NCI-H774 (cell line): ENCODE data around the gene SLMAP.

Experiments used
- DNase-seq: peaks from one replicate; lab custom pipeline; 2025; lab: John Stamatoyannopoulos, UW

The SLMAP gene

DNA sequence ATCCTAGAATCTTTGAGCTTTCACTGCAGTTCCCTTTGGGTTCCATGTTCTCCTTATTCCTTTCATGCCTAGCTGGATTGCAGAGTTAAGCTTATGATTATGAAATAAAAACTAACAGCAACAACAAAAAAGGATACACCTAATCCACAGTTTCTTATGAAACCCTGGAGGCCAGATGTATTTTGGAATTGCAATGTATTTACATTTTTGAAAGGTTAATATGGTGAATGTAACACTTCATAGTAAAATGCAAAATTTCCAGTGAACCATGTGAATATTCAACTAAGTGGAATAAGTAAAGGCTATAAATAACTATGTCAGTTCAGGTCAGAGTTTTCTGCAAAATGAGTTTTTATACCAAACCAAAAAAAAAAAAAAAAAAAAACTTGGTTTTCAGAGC lies 186.3 kb downstream of the SLMAP start:
- DNase-seq, result no peak

GRCh38 chr3:57942872-57943283 lies 186.8 kb downstream of the SLMAP start:
- DNase-seq, result no peak

GRCh38 chr3:57943525-57944495 lies 187.7 kb downstream of the SLMAP start:
- no peak for DNase-seq

DNA sequence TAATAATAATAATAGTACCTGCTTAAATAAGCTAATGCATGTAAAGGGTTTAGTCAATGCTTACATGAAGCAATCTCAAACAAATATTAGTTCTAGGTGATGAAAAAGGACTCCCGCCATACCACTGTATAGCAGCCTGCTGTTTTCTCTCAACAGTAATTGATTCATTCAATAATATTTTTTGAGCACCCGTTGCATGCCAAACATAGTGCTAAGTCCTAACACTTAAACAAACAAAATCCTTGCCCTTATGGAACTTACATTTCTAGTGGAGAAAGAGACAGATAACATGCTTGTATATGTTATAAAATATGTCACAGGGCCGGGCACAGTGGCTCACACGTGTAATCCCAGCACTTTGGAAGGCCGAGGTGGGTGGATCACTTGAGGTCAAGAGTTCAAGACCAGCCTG lies 190.9 kb downstream of the SLMAP start:
- DNase-seq, result no peak

- DNase-seq, result no peak
Measured at GRCh38 chr3:57948080-57948671, 192.1 kb downstream of the SLMAP start.

DNA sequence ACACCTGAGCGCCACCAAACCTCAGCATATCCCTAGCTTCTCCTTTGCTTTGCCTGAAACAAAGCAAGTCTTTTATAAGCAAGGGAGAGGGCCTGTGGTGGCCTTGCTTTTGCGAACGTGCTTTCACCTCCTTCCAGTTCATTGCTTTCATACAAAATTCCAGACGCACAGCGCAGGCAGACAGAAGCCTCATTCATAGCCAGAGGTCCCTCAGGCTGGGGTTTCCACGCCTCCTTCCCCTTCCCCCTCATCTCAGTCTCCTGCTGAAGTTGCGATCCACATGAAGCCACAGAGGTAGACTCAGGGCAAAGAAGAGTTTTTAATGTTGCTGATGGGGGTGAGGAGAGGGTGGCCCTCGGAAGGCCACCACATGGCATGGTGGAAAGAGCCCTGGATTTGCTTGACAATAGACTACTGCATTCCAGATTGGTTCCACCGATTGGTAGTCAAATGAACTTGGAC lies 192.7 kb downstream of the SLMAP start:
- DNase-seq, result no peak

DNA sequence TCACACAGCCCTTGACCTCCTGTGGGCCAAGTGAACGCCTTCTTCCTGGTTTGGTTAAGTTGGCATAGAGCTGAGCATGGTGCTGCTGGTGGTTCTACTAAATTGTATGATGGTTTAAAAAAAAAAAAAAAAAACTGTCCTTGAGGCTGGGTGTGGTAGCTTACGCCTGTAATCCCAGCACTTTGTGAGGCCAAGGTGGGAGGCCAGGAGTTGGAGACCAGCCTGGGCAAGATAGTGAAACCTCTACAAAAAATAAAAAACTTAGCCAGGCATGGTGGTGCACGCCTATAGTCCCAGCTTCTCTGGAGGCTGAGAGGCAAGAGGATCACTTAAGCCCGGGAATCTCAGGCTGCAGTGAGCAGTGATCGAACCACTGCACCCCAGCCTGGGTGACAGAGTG lies 193.2 kb downstream of the SLMAP start:
- DNase-seq, result no peak

GRCh38 chr3:57949785-57950615 lies 193.9 kb downstream of the SLMAP start:
- no peak for DNase-seq

DNA sequence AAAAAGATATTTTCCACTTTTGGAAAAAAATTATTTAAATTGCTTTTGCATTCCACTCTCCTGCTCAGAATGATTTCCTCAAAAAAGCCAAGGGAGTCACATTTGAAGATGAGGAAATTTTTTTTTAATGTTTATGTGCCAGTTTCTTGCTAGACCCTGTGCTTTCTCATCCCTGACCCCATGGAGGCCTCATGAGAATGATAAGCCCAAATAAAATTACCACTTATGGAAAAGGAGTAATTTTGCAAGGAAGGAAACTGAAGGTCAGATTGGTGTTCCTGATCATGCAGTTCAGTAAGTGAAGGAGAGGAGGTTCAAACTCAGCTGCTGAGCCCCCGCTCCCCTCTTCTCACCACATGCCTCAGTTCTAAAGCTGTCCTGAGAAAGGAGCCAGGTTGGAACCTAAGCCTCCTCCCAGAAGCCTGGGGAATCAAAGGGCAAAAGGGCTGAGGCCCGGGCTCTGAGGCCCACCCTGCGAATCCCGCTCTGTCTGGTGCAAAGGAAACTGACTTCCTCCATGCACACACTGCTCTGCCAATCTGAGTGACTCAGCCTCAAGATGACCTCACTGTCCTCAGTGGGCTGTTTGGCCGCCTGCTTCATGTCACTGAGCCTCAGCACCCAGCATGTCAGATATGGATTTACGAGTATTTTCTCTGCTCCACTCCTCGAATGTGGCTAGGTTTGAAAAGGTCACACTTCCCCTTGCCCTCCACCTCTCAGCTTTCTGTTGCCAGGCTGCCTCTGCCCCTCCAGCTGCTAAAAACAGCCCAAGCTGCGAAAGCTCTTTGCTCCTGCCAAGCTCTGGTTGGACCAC lies 195.2 kb downstream of the SLMAP start:
- DNase-seq, result no peak

GRCh38 chr3:57952208-57952631 lies 196.1 kb downstream of the SLMAP start:
- no peak for DNase-seq

GRCh38 chr3:57952651-57953050 lies 196.5 kb downstream of the SLMAP start:
- DNase-seq, result no peak

GRCh38 chr3:57953576-57953975 lies 197.5 kb downstream of the SLMAP start:
- no peak for DNase-seq

- no peak for DNase-seq
Measured at GRCh38 chr3:57956119-57956832, 200.2 kb downstream of the SLMAP start.

- DNase-seq, result no peak
Measured at GRCh38 chr3:57956833-57957174, 200.7 kb downstream of the SLMAP start.

DNA sequence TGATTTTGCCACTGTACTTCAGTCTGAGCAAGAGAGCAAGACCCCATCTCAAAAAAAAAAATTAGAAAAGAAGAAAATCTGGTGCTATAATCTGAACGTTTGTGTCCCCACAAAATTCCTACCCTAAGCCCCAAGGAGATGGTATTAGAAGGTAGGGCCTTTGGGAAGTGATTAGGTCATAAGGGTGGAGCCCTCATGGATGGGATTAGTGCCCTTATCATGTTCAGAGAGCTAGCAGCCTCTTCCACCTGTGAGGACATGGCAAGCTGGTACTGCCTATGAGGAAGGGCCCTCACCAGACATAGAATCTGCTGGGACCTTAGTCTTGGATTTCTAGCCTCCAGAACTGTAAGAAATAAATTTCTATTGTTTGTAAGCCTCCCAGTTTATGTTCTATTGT lies 201.7 kb downstream of the SLMAP start:
- no peak for DNase-seq

DNA sequence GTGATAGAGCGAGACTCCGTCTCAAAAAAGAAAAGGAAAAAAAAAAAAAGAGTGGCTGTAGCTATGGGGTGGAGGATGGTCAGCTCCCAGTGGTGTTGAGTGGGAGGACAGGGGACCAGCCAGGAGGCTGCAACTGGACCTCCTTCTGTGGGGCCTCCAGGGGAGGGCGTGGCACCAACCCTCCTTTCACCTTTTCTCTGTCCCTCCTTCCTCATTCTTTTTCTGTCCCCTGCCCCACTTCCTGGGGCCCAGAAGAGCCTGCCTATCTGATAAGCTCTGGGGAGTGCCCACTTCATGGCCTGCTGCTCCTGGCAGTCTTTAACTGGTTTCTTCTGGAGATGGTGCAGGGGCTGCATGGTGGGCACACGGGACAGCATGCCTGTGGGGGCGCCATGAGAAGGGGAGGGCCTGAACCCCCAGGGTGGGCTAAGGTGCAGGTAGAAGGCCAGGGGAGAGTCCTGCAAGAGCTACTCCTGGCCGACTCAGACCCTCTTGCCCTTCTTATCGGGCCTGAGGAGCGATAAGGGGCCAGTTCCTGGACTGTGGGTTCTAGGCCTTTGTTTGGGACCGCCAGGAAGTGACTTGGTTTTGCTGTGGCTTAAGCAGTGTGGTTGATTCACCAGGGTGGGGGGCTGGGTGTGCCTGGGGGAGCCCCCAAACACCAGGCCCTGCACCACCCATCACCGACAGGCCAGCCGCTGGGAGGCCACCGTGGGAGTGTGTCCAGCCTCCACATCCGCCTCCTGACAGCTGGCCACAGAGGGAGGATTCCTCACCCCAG lies 202.7 kb downstream of the SLMAP start:
- no peak for DNase-seq

GRCh38 chr3:57959423-57960173 lies 203.5 kb downstream of the SLMAP start:
- no peak for DNase-seq

- no peak for DNase-seq
Measured at GRCh38 chr3:57960174-57960505, 204.0 kb downstream of the SLMAP start.

- DNase-seq, result no peak
Measured at GRCh38 chr3:57961177-57961827, 205.2 kb downstream of the SLMAP start.
